DOHH2 (cell line): ENCODE results near the gene MSX1.

Experiments used
- H3F3A ChIP-seq: fragments of 200-600 bp; sonication (generic), shearing (Covaris generic); 2 replicates; pipeline ENCODE4 v1.6.0; 2016; ENCODE audit warnings: antibody characterized with exemption, mild to moderate bottlenecking; ENCODE audit not compliant: control insufficient read depth, insufficient read depth
- H3K27ac ChIP-seq: fragments of 200-600 bp; sonication (generic); 2 replicates; pipeline ENCODE4 v1.5.1; 2014; ENCODE audit warnings: low read depth, mild to moderate bottlenecking, low read length, moderate library complexity
- H3K27me3 ChIP-seq: fragments of 200-600 bp; sonication (generic); 2 replicates; pipeline ENCODE4 v1.6.1; 2014; ENCODE audit warnings: mild to moderate bottlenecking, low read length, mixed read lengths; ENCODE audit not compliant: control insufficient read depth
- H3K36me3 ChIP-seq: fragments of 200-600 bp; sonication (generic); 2 replicates; pipeline ENCODE4 v1.6.1; 2014; ENCODE audit warnings: mild to moderate bottlenecking, low read length, moderate library complexity, mixed read lengths; ENCODE audit not compliant: control insufficient read depth
- H3K4me1 ChIP-seq: fragments of 200-600 bp; sonication (generic); 2 replicates; pipeline ENCODE4 v1.6.1; 2014; ENCODE audit warnings: mild to moderate bottlenecking, low read length, mixed read lengths; ENCODE audit not compliant: control insufficient read depth
- H3K4me2 ChIP-seq: fragments of 200-600 bp; sonication (generic); 2 replicates; pipeline ENCODE4 v1.6.0; 2014; ENCODE audit warnings: mild to moderate bottlenecking, low read length, moderate library complexity
- H3K4me3 ChIP-seq: fragments of 200-600 bp; sonication (generic); 2 replicates; pipeline ENCODE4 v1.5.1; 2014; ENCODE audit warnings: mild to moderate bottlenecking, low read length, mixed read lengths
- H3K79me2 ChIP-seq: fragments of 200-600 bp; sonication (generic); 2 replicates; pipeline ENCODE4 v1.6.1; 2014; ENCODE audit warnings: mild to moderate bottlenecking, low read length, mixed read lengths; ENCODE audit not compliant: control insufficient read depth
- H3K9me2 ChIP-seq: fragments of 200-600 bp; sonication (generic); replicated peaks from 2 replicates; pipeline ENCODE4 v1.6.1; 2014; ENCODE audit warnings: mild to moderate bottlenecking, low read length, mixed read lengths; ENCODE audit not compliant: control insufficient read depth
- H3K9me3 ChIP-seq: fragments of 200-600 bp; sonication (generic); 2 replicates; pipeline ENCODE4 v1.6.1; 2014; ENCODE audit warnings: antibody characterized with exemption, low read length, mixed read lengths; ENCODE audit not compliant: control insufficient read depth, insufficient read depth
- H4K20me1 ChIP-seq: fragments of 200-600 bp; sonication (generic); 2 replicates; pipeline ENCODE4 v1.6.0; 2014; ENCODE audit warnings: low read depth, mild to moderate bottlenecking, antibody characterized with exemption, low read length, moderate library complexity; ENCODE audit not compliant: control insufficient read depth, insufficient read depth
- CTCF ChIP-seq: fragments of 200-600 bp; sonication (generic); IDR thresholded peaks from one replicate; pipeline ENCODE4 v1.5.1; 2014; ENCODE audit warnings: antibody characterized with exemption, mild to moderate bottlenecking, low read depth, low read length; ENCODE audit not compliant: poor library complexity, severe bottlenecking
- EZH2phosphoT487 ChIP-seq: fragments of 200-600 bp; sonication (generic); IDR thresholded peaks from 2 replicates; pipeline ENCODE4 v1.6.1; 2017; ENCODE audit warnings: borderline replicate concordance, mild to moderate bottlenecking, antibody characterized with exemption, low read length, moderate library complexity, mixed read lengths

The MSX1 gene

GRCh38 chr4:4890574-4891255 lies 31.2 kb downstream of the MSX1 start:
- Histone ChIP-seq H3K4me3 (no peak overlapping the region), H3K9me2 (no peaks in the 10 kb centered on the region), H3K4me2 (no peak overlapping the region), H3K27ac (no peak overlapping the region), H3K9me3 (no peaks in the 10 kb centered on the region), H3K27me3 (peaks cover 20% of the 10 kb centered on the region), H3K36me3 (no peaks in the 10 kb centered on the region), H3K79me2 (no peaks in the 10 kb centered on the region), H4K20me1 (no peaks in the 10 kb centered on the region), H3K4me1 (no peaks in the 10 kb centered on the region), H3F3A (no peaks in the 10 kb centered on the region)
- no peak for TF ChIP-seq CTCF
- no peak for TF ChIP-seq EZH2phosphoT487

GRCh38 chr4:4893721-4894120 lies 34.3 kb downstream of the MSX1 start:
- Histone ChIP-seq H3K9me2 (no peaks in the 10 kb centered on the region), H3K36me3 (no peaks in the 10 kb centered on the region), H3K4me2 (no peak overlapping the region), H4K20me1 (no peaks in the 10 kb centered on the region), H3K9me3 (no peaks in the 10 kb centered on the region), H3K27me3 (0 out of 2 replicates have a peak, but pooled peaks cover under 1% of the 10 kb centered on the region), H3K4me1 (no peaks in the 10 kb centered on the region), H3K79me2 (no peaks in the 10 kb centered on the region), H3F3A (no peaks in the 10 kb centered on the region), H3K27ac (no peak overlapping the region), H3K4me3 (no peak overlapping the region)
- TF ChIP-seq EZH2phosphoT487, result no peak
- TF ChIP-seq CTCF, result no peak

- no peaks in the 10 kb centered on the region for H3K36me3 ChIP-seq
- H4K20me1 ChIP-seq, result no peaks in the 10 kb centered on the region
- no peaks in the 10 kb centered on the region for H3F3A ChIP-seq
- H3K9me3 ChIP-seq, result no peaks in the 10 kb centered on the region
- no peaks in the 10 kb centered on the region for H3K9me2 ChIP-seq
- H3K4me3 ChIP-seq, result no peak overlapping the region
- peaks cover 8% of the 10 kb centered on the region for H3K4me1 ChIP-seq
- TF ChIP-seq CTCF (no peak), EZH2phosphoT487 (no peak)
- no peaks in the 10 kb centered on the region for H3K79me2 ChIP-seq
- H3K27me3 ChIP-seq, result no peaks in the 10 kb centered on the region
- H3K27ac ChIP-seq, result no peak overlapping the region
- H3K4me2 ChIP-seq, result no peak overlapping the region
Measured at GRCh38 chr4:4899202-4899925, 39.9 kb downstream of the MSX1 start.
